Epithelial cell of proximal tubule (primary cell): ENCODE measurements around the gene SPTLC1. TPM values are rescaled to one million over a fixed set of nuclear protein-coding genes. Genes with fewer than 3 reads are reported as not detected.
"Not testable (repeated sequence)": the region's sequence is repeated elsewhere in the genome, so short reads cannot be mapped to it uniquely, and the experiment has no call there.

ENCODE experiments used
- DNase-seq: peaks from one replicate; pipeline ENCODE4 v3.0.0-alpha.2; 2011; ENCODE audit warnings: low read depth
- H3K4me3 ChIP-seq: 2 replicates; pipeline ENCODE4 v1.5.1; 2011; ENCODE audit warnings: low read depth, mild to moderate bottlenecking, low read length
- CTCF ChIP-seq: conservative IDR thresholded peaks from 2 replicates; pipeline ENCODE4 v1.5.1; 2012; ENCODE audit warnings: low read depth, mild to moderate bottlenecking, low read length
- total RNA-seq: library from RNA; depleted of rRNA; stranded (reverse); fragments of >200 nt; gene quantifications from 2 replicates; pipeline ENCODE4 v1.2.3, GENCODE V29; 2015

Gene SPTLC1
- total RNA-seq, 1 donor from 2014 or later, result 84.4 TPM

- TF ChIP-seq CTCF, result peak; percentile 36
- H3K4me3 ChIP-seq, result no peak overlapping the region
These were observed 85.7 kb downstream of the SPTLC1 start for GRCh38 chr9:92029553-92029952.

GRCh38 chr9:92026206-92027002 lies 88.8 kb downstream of the SPTLC1 start:
- H3K4me3 ChIP-seq, result no peak overlapping the region
- DNase-seq, result no peak
- TF ChIP-seq CTCF, result no peak

More at GRCh38 chr9:92029553-92029952, 85.7 kb downstream of the SPTLC1 start:
- no peak for DNase-seq

GRCh38 chr9:92021785-92022541 lies 93.2 kb downstream of the SPTLC1 start:
- H3K4me3 ChIP-seq, DNase-seq: not testable (repeated sequence)

GRCh38 chr9:92019658-92020057 lies 95.6 kb downstream of the SPTLC1 start:
- H3K4me3 ChIP-seq, result no peak overlapping the region
- no peak for TF ChIP-seq CTCF
- no peak for DNase-seq

GRCh38 chr9:92010705-92011536 lies 104.3 kb downstream of the SPTLC1 start:
- no peak for DNase-seq
- TF ChIP-seq CTCF, result no peak
- H3K4me3 ChIP-seq, result no peak overlapping the region

- not testable (repeated sequence) for DNase-seq, H3K4me3 ChIP-seq
These were observed 105.0 kb downstream of the SPTLC1 start for GRCh38 chr9:92010253-92010652.

- no peak for DNase-seq
- TF ChIP-seq CTCF, result no peak
These were observed 107.2 kb downstream of the SPTLC1 start for GRCh38 chr9:92008041-92008440.

More at GRCh38 chr9:92008041-92008440, 107.2 kb downstream of the SPTLC1 start:
- no peak overlapping the region for H3K4me3 ChIP-seq
